WI38 (cell line): Measurements from ENCODE around the gene GSN.

ENCODE experiments used
- H3K4me3 ChIP-seq: 2 replicates; pipeline ENCODE4 v1.5.1; 2011; ENCODE audit warnings: low read depth, mild to moderate bottlenecking, control low read depth, low read length
- CTCF ChIP-seq: IDR thresholded peaks from 2 replicates; pipeline ENCODE4 v1.5.1; 2012; ENCODE audit warnings: low read depth, mild to moderate bottlenecking, control low read depth, low read length

Gene GSN

GRCh38 chr9:121246821-121247561 is 21.0 kb upstream of the GSN start:
- no peak overlapping the region for H3K4me3 ChIP-seq
- no peak for TF ChIP-seq CTCF

- no peak for TF ChIP-seq CTCF
- H3K4me3 ChIP-seq: no peak overlapping the region
Observed at GRCh38 chr9:121249563-121249962, 18.4 kb upstream of the GSN start.

GRCh38 chr9:121252104-121252851 is 15.7 kb upstream of the GSN start:
- no peak for TF ChIP-seq CTCF
- H3K4me3 ChIP-seq: no peak overlapping the region

GRCh38 chr9:121253162-121253561 is 14.8 kb upstream of the GSN start:
- no peak for TF ChIP-seq CTCF
- H3K4me3 ChIP-seq: no peak overlapping the region

- TF ChIP-seq CTCF: no peak
- no peak overlapping the region for H3K4me3 ChIP-seq
Observed at GRCh38 chr9:121253821-121254501, 14.0 kb upstream of the GSN start.

GRCh38 chr9:121259498-121259897 is 8.5 kb upstream of the GSN start:
- TF ChIP-seq CTCF: no peak
- no peak overlapping the region for H3K4me3 ChIP-seq

- TF ChIP-seq CTCF: no peak
Observed at GRCh38 chr9:121259935-121260334, 8.0 kb upstream of the GSN start.

More at GRCh38 chr9:121259935-121260334, 8.0 kb upstream of the GSN start:
- H3K4me3 ChIP-seq: no peak overlapping the region
